GM18507 (cell line): Measurements from ENCODE around the gene RNF215.
"Not testable (repeated sequence)": the region's sequence is repeated elsewhere in the genome, so short reads cannot be mapped to it uniquely, and the experiment has no call there.

ENCODE experiments used
- DNase-seq: peaks from one replicate; pipeline ENCODE4 v3.0.0; 2011; ENCODE audit warnings: low read depth; ENCODE audit not compliant: insufficient read length; ENCODE audit errors: extremely low spot score
- FAIRE-seq: peaks from 2 replicates; lab custom pipeline; 2011; peaks lifted over from hg19 to GRCh38; lab: Jason Lieb, UNC

Gene RNF215

DNA sequence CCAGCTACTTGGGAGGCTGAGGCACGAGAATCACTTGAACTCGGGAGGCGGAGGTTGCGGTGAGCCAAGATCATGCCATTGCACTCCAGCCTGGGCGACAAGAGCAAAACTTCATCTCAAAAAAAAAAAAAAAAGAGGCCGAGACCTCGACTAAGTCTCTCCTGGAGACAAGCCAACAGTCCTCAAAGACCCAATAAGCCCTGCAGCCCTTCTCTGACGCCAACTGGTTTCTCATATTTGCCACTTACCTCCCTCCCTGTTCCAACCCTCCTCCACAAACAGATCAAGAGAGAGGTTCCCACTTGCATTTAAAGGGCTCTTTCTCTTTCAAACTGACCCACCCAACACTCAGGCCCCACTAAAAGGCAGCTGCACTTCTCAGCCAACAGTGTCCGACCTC, 48.9 kb downstream of the RNF215 start:
- FAIRE-seq, DNase-seq: not testable (repeated sequence)

DNA sequence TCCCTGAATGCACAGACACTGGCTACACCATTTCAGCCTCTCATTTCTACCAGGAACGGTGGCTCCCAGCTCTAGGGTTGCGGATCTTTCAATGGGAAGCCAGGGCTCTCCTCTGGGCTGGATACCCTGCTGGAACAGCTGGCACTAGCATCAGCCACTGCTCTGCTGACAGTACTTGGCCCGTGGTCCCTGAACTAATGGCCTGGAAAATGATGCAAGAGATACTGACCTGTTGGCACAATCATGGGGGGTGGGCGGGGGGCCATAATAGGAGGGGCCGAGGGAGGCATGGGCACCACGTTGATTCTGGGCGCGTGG, 49.8 kb downstream of the RNF215 start:
- FAIRE-seq (no peak), DNase-seq (no peak)

DNA sequence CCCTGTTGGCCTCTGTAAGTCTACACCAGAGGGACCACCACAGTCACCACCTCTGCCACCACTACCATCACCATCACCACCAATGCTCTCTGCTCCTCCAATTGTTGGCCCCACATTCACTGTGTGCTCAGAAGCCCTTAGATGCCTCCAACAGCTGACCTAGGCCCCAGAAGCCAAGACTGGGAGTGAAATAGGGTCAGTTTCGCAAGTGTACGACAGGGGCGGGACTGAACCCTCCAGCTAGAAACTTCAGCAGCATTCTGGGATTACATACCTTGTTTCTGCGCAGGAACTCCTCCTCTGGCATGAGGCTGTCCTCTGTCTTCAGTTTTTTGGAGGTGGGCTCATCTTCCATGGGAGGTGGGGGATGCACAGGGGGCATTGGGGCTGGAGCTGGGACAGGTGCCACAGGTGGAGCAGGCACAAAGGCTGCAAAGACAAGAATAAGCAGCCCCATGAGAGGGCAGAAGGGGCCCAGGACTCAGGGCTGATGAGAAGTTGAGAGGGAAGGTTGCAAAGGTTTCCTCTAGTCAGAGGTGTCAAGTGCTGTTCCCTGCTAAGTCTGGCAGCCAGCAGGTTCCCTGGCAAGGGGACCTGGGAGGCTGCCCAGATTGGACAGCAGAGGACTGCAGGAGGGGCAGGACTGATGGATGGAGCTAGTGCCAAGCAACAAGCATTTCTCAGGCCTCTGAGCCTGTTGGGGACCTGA, 50.3 kb downstream of the RNF215 start:
- no peak for FAIRE-seq
- no peak for DNase-seq

DNA sequence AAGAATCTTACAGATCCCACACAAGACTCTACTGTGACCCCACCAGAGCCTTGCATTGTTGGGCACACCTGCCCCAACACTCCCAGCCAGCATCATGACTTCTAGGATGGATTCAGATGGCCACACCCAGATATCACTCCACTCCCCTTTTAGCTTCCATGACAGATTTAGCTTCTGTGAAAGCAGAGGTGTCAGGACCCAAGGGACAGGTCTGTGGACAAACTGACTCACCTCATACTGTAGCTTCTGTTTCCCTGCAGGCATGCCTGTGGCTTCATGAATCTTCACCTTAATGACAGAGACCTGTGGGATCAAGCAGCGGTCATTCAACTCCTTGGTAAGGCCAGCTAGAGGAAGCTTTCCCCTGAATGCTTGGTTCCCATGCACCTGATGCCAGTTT, 52.0 kb downstream of the RNF215 start:
- no peak for FAIRE-seq
- DNase-seq, result no peak

DNA sequence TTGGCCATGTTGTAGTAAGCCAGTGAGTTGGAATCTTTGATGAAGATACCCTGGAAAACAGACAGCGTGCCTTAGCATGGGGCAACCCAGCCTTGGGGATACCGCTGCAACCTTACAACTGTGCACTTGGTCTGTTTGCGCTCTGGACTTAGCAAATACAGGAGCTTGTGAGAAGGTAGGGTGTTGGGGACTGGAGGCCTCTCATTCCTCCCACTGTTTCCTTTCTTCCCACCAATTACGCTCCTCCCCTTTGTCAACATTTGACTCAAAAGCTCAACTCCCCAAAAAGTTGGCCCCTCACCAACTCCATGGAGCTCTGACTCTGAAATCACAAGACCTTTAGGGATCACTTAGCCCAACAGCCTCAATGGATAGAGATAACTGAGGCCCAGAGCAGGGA, 52.6 kb downstream of the RNF215 start:
- no peak for DNase-seq

DNA sequence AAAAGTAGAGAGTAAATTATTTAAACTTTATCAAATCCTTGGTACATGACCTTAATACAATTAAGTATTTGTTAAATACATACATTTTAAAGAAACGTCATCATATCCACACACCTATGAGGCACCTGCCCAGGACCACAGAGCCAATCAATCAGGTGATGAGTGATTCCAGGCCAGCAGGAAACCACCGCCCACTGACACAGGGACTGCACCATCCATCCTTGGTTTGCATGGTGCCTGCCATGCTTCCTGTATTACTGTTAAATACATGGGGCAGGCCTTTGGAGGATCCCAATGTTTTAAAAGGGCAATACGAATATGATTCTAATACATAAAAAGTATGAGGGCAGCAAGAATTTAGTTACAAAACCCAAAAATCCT, 53.5 kb downstream of the RNF215 start:
- DNase-seq (no peak), FAIRE-seq (no peak)

More for the DNA sequence above, 52.6 kb downstream of the RNF215 start:
- FAIRE-seq, result no peak

DNA sequence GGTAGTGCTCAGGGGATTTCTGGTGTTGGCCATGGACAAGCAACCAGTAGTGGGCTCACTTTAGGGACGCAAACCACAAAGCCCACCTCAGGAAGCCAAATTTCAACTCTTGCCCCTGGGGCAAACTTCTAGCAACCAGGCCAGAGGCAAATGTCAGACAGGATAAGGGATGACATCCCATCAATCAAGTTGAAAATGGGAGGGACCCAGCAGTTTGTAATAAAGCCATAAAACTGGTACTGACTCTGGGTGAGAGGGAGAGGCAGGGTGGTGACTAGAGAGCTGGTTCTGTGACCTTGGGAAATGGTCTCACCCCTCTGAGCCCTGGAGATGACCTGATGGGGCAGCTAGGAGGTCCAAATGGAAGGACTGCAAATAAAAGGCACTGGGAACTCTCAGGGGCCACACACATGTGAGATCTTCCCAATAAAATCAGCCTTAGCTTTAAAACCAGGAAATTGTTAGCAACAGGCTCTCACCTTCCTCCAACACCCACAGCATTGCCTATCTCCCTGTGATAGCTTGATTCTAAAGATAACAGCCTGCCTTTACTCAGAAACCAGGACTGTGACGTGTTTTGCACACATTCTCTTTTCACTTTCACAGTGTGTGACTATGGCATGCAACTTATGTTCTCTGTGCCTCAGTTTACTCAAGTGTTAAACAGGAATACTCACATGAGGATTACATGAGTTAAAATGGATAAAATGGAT, 54.1 kb downstream of the RNF215 start:
- no peak for FAIRE-seq
- no peak for DNase-seq

DNA sequence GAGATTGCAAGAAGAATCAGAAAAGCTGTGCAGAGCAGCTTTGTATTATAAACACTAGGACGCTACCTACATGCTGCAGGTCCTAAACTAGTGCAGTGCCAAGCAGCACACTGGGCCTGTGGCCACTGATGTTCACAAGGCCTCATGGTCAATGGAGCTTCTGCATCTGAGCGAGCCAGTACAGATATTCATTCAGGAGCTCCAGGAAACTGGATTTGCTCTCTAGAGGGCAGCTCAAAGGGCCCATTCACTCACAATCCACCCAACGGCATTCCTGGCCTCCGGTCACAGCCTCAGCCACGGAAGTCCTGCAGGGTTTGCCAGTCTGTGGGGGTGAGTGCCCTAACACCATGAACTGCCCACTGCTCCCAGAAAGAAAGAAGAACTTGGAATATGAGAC, 54.7 kb downstream of the RNF215 start:
- no peak for FAIRE-seq
- DNase-seq, result no peak
